Measurements from ENCODE around the gene TRAPPC12. TPM values are rescaled to one million over a fixed set of nuclear protein-coding genes. Genes with fewer than 3 reads are reported as not detected.

The TRAPPC12 gene
- total RNA-seq, 1 donor from 2014 or later: 94.8 TPM

GRCh38 chr2:3338340-3338739 lies 41.2 kb upstream of the TRAPPC12 start:
- H3K27ac ChIP-seq: no peak overlapping the region
- intact Hi-C loops (cut with DNase I): no loop called here
- TF ChIP-seq POLR2A (IDR thresholded peaks at IDR 0.05): no peak
- no peak for TF ChIP-seq POLR2AphosphoS5 (IDR thresholded peaks at IDR 0.05; ENCODE audit: insufficient read depth in 1 of 2, low read depth in 1 of 2)
- no peak for DNase-seq (ENCODE audit: extremely low spot score in 2 of 2)
- H3K4me1 ChIP-seq: no peaks in the 10 kb centered on the region
- no peaks in the 10 kb centered on the region for H3K9me3 ChIP-seq
- no peaks in the 10 kb centered on the region for H3K36me3 ChIP-seq
- H3K4me3 ChIP-seq: no peak overlapping the region
- H3K27me3 ChIP-seq: no peaks in the 10 kb centered on the region

DNA sequence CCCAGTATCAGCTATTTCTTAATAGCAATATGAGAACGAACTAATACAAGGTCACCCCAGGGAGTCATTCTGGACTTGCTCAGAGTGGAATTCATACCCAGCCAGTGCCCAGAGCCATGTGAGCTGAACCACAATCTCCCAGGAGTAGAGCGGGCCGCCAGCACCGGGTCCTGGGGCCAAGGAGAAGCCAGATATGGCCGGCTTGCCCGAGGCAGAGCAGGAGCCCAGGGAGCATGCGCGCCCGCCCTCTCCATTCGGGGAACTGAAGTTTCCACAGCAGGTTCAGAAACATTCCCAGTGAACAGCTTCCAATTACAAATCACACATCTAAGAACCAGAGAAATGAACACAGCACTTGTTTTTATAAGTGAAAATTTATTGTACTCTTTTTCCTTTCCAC lies 39.4 kb upstream of the TRAPPC12 start:
- DNase-seq (ENCODE audit: extremely low spot score in 2 of 2): no peak
- no peaks in the 10 kb centered on the region for H3K9me3 ChIP-seq
- intact Hi-C loops (cut with DNase I): no loop called here
- H3K27ac ChIP-seq: no peak overlapping the region
- H3K36me3 ChIP-seq: no peaks in the 10 kb centered on the region
- H3K4me1 ChIP-seq: no peaks in the 10 kb centered on the region
- no peak overlapping the region for H3K4me3 ChIP-seq
- TF ChIP-seq POLR2A (IDR thresholded peaks at IDR 0.05): no peak
- TF ChIP-seq, protein P1, sequence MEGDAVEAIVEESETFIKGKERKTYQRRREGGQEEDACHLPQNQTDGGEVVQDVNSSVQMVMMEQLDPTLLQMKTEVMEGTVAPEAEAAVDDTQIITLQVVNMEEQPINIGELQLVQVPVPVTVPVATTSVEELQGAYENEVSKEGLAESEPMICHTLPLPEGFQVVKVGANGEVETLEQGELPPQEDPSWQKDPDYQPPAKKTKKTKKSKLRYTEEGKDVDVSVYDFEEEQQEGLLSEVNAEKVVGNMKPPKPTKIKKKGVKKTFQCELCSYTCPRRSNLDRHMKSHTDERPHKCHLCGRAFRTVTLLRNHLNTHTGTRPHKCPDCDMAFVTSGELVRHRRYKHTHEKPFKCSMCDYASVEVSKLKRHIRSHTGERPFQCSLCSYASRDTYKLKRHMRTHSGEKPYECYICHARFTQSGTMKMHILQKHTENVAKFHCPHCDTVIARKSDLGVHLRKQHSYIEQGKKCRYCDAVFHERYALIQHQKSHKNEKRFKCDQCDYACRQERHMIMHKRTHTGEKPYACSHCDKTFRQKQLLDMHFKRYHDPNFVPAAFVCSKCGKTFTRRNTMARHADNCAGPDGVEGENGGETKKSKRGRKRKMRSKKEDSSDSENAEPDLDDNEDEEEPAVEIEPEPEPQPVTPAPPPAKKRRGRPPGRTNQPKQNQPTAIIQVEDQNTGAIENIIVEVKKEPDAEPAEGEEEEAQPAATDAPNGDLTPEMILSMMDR (IDR thresholded peaks at IDR 0.05): no peak
- TF ChIP-seq POLR2AphosphoS5 (IDR thresholded peaks at IDR 0.05; ENCODE audit: insufficient read depth in 1 of 2, low read depth in 1 of 2): no peak
- H3K27me3 ChIP-seq: no peaks in the 10 kb centered on the region

DNA sequence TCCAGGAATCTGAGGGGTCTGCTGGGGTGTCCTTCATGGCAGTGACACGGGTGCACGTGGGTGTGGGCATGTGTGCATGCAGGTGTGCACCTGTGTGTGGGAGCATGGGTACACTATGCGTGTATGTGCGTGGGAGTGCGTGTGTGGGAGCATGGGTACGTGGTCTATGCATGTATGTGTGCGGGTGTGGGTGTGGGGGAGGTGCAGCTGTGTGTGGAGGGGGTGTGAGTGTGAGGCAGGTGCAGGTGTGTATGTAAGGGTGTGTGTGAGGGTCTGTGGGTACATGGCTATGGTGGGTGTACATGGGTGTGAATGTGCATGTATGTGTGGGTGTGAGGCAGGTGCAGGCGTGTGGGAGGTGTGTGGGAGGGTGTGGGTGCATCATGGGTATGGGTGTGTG lies 38.2 kb upstream of the TRAPPC12 start:
- no peak for DNase-seq (ENCODE audit: extremely low spot score in 2 of 2)
- TF ChIP-seq POLR2A (IDR thresholded peaks at IDR 0.05) (no peak), POLR2AphosphoS5 (IDR thresholded peaks at IDR 0.05; ENCODE audit: insufficient read depth in 1 of 2, low read depth in 1 of 2) (no peak)
- TF ChIP-seq, protein P1 (IDR thresholded peaks at IDR 0.05): no peak
- H3K27me3 ChIP-seq: no peaks in the 10 kb centered on the region
- intact Hi-C loops (cut with DNase I): no loop called here
- no peak overlapping the region for H3K27ac ChIP-seq
- H3K4me1 ChIP-seq: no peaks in the 10 kb centered on the region
- H3K9me3 ChIP-seq: no peaks in the 10 kb centered on the region
- H3K36me3 ChIP-seq: no peaks in the 10 kb centered on the region
- H3K4me3 ChIP-seq: no peak overlapping the region

DNA sequence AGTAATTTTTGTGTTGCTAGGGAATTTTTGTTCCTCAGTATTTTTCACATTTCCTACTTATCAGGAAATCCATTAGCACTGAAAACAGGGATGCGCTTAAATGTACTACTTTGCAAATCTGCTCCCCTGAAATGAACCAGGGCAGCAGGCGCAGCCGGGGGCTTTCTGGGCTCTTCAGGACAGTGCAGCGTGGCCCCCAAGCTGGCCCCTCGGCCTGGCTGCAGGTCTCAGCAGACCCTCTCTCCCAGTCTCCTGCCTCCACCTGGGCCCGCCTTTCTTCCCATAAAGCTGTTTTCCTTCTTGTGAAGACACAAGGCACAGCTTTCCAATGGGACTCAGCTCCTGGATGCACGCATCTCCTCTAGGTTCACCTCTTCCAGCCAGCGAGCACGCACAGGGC lies 37.2 kb upstream of the TRAPPC12 start:
- intact Hi-C loops (cut with DNase I): no loop called here
- Histone ChIP-seq H3K27me3 (no peaks in the 10 kb centered on the region), H3K4me1 (no peaks in the 10 kb centered on the region), H3K9me3 (no peaks in the 10 kb centered on the region), H3K4me3 (no peak overlapping the region), H3K36me3 (no peaks in the 10 kb centered on the region), H3K27ac (no peak overlapping the region)
- DNase-seq (ENCODE audit: extremely low spot score in 2 of 2): no peak
- TF ChIP-seq POLR2A (IDR thresholded peaks at IDR 0.05) (no peak), POLR2AphosphoS5 (IDR thresholded peaks at IDR 0.05; ENCODE audit: insufficient read depth in 1 of 2, low read depth in 1 of 2) (no peak)
- TF ChIP-seq, protein P1 (IDR thresholded peaks at IDR 0.05): no peak

DNA sequence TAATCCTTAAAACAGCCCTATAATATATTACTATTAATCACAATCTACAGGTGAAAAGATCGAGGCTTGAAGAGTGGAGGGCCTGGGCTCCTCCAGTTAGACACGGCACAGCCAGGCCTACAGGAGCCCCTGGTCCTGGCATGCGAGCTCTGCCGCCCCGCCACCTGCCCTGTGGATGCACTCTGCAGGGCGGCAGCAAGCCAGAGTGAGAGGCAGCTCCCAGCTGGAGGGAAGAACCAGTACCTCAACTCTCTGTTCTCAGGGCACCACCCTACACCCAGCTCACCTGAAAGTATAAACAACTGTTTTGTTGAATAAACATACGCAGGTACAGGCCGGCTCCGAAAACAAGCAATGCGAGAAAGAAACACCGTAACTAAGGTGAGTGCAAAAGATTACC lies 36.5 kb upstream of the TRAPPC12 start:
- H3K4me1 ChIP-seq: no peaks in the 10 kb centered on the region
- DNase-seq (ENCODE audit: extremely low spot score in 2 of 2): no peak
- H3K9me3 ChIP-seq: no peaks in the 10 kb centered on the region
- no peaks in the 10 kb centered on the region for H3K36me3 ChIP-seq
- intact Hi-C loops (cut with DNase I): no loop called here
- no peak overlapping the region for H3K27ac ChIP-seq
- no peak for TF ChIP-seq POLR2AphosphoS5 (IDR thresholded peaks at IDR 0.05; ENCODE audit: insufficient read depth in 1 of 2, low read depth in 1 of 2)
- no peak for TF ChIP-seq POLR2A (IDR thresholded peaks at IDR 0.05)
- TF ChIP-seq, protein P1 (IDR thresholded peaks at IDR 0.05): no peak
- no peak overlapping the region for H3K4me3 ChIP-seq
- no peaks in the 10 kb centered on the region for H3K27me3 ChIP-seq

Data from vagina (tissue), 2 donors.